Large intestine (tissue), 3 donors: Measurements from ENCODE around the gene LYZL1. TPM values are rescaled to one million over a fixed set of nuclear protein-coding genes. Genes with fewer than 3 reads are reported as not detected.
A peak's percentile ranks its signal among the peaks of the same experiment; 100 is the strongest.
"Not testable (repeated sequence)": the region's sequence is repeated elsewhere in the genome, so short reads cannot be mapped to it uniquely, and the experiment has no call there.

Experiments
- DNase-seq, 2 donors: peaks; one replicate each; pipeline versions ENCODE4 v3.0.0 to v3.0.0-alpha.2; 2013
- H3K27ac ChIP-seq: one replicate; pipeline ENCODE4 v1.5.1; 2013; ENCODE audit warnings: low read length
- H3K27me3 ChIP-seq: 2 replicates; pipeline ENCODE4 v1.6.1; 2013; ENCODE audit warnings: low read length; ENCODE audit not compliant: control insufficient read depth, insufficient read depth
- H3K36me3 ChIP-seq: 2 replicates; pipeline ENCODE4 v1.6.1; 2013; ENCODE audit warnings: low read length; ENCODE audit not compliant: control insufficient read depth, insufficient read depth
- H3K4me1 ChIP-seq: one replicate; pipeline ENCODE4 v1.6.1; 2013; ENCODE audit warnings: low read length; ENCODE audit not compliant: control insufficient read depth, insufficient read depth
- H3K4me3 ChIP-seq: one replicate; pipeline ENCODE4 v1.5.1; 2013; ENCODE audit warnings: low read length
- H3K9me3 ChIP-seq: one replicate; pipeline ENCODE4 v1.6.1; 2013; ENCODE audit warnings: mild to moderate bottlenecking, low read depth, low read length, moderate library complexity; ENCODE audit not compliant: control insufficient read depth
- WGBS: methylation state at CpG from one replicate; pipeline ENCODE4 v1.1.5; 2013; ENCODE audit warnings: low lambda C conversion rate; ENCODE audit not compliant: insufficient coverage; 5-methylcytosine and 5-hydroxymethylcytosine counted together
- polyA plus RNA-seq: library from polyadenylated mRNA; unstranded; fragments of 120-200 nt; gene quantifications from one replicate; pipeline ENCODE4 v1.2.1, GENCODE V29; 2013

The LYZL1 gene
- polyA plus RNA-seq, 1 donor = not detected

DNA sequence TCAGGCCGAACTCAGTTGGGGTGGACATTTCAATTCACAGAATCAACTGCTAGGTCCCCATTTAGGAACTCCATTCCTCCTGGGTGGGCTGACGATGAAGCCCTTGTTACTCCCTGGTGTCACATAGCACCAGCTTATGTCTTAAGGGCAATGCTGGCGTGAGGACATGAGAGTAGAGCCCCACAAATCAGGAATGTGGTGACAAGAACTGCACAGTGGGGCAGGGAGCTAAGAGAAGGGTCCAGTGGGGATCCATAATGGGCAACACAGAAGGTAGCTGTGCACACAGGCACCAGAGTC, 57.0 kb downstream of the LYZL1 start:
- DNase-seq = no peak
- H3K27me3 ChIP-seq = no peaks in the 10 kb centered on the region
- no peak overlapping the region for H3K4me3 ChIP-seq
- H3K27ac ChIP-seq = no peak overlapping the region
- no peaks in the 10 kb centered on the region for H3K36me3 ChIP-seq
- no peaks in the 10 kb centered on the region for H3K9me3 ChIP-seq
- H3K4me1 ChIP-seq = no peaks in the 10 kb centered on the region
- no CpG with 5 or more reads among the region's 3 CpGs for WGBS

- H3K36me3 ChIP-seq = no peaks in the 10 kb centered on the region
- no CpG with 5 or more reads among the region's 9 CpGs for WGBS
- H3K27me3 ChIP-seq = no peaks in the 10 kb centered on the region
- no peak overlapping the region for H3K27ac ChIP-seq
- H3K4me3 ChIP-seq = no peak overlapping the region
- H3K4me1 ChIP-seq = no peaks in the 10 kb centered on the region
- no peaks in the 10 kb centered on the region for H3K9me3 ChIP-seq
- no peak for DNase-seq
These were observed 57.6 kb downstream of the LYZL1 start for GRCh38 chr10:29346296-29347001.

GRCh38 chr10:29348836-29349235, 60.0 kb downstream of the LYZL1 start:
- Histone ChIP-seq H3K4me1 (no peaks in the 10 kb centered on the region), H3K36me3 (no peaks in the 10 kb centered on the region), H3K27me3 (no peaks in the 10 kb centered on the region), H3K27ac (no peak overlapping the region), H3K4me3 (no peak overlapping the region), H3K9me3 (no peaks in the 10 kb centered on the region)
- DNase-seq = peak; percentile 41 to 64
- WGBS = 100% methylated on average over 1 of the region's 5 CpGs

DNA sequence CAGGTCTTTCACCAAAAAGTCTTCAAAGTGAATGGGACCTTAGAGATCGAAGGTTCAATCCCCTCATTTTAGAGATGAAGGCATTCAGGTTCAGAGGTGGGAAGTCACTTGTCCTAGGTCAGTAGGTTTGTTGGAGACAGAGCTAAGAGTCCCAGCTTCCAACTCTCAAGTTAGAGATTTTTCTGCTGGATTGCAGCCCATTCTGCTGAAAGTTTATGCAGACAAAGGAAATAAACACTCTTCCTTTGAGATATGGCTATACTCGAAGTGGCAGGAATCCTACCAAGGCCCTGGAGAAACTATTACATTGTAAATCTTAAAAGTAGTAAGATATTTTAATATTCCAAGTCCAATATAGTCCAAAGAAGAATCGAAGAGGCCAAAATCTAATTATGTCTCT, 64.4 kb downstream of the LYZL1 start:
- no peak overlapping the region for H3K27ac ChIP-seq
- no peaks in the 10 kb centered on the region for H3K4me1 ChIP-seq
- H3K36me3 ChIP-seq = no peaks in the 10 kb centered on the region
- no peak overlapping the region for H3K4me3 ChIP-seq
- WGBS = 100% methylated on average over 1 of the region's 3 CpGs
- H3K9me3 ChIP-seq = no peaks in the 10 kb centered on the region
- DNase-seq = no peak
- no peaks in the 10 kb centered on the region for H3K27me3 ChIP-seq

DNA sequence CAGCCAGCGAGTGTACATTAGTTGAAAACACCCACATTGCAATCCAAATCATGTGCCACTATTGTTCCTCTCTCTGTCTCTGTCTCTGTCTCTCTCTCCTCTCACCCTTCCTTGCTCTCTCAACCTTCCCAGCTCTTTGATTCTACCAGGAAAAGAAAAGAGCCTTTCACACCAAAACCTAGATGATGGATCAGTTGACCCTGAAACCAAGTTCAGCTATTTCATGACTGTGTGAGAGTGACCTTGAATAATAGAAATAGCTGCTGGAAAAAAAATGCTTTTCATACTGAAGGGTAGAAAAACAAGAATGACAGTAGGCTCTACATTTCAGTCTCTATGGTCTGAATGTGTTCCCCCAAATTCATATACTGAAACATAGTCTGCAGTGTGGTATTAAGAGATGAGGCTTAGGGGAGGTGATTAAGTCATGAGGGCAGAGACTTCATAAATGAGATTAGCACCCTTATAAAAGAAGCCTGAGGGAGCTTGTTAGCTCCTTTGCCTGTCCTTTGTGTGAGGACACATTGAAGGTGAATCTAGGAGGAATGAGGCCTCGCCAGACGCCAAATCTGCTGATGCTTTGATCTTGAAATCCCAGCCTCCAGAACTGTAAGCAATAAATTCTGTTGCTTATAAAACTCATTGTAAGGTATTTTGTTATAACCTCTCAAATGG, 65.2 kb downstream of the LYZL1 start:
- Histone ChIP-seq H3K36me3 (no peaks in the 10 kb centered on the region), H3K27me3 (no peaks in the 10 kb centered on the region)
- WGBS = no CpG with 5 or more reads among the region's 3 CpGs

GRCh38 chr10:29355411-29355991, 66.6 kb downstream of the LYZL1 start:
- no peak overlapping the region for H3K27ac ChIP-seq
- no peaks in the 10 kb centered on the region for H3K27me3 ChIP-seq
- no peak overlapping the region for H3K4me3 ChIP-seq
- H3K4me1 ChIP-seq = no peaks in the 10 kb centered on the region
- H3K36me3 ChIP-seq = no peaks in the 10 kb centered on the region
- no peak for DNase-seq
- no peaks in the 10 kb centered on the region for H3K9me3 ChIP-seq
- WGBS = 100% methylated on average over 1 of the region's 6 CpGs

More for the DNA sequence above, 65.2 kb downstream of the LYZL1 start:
- no peak for DNase-seq
- no peak overlapping the region for H3K27ac ChIP-seq
- no peak overlapping the region for H3K4me3 ChIP-seq
- no peaks in the 10 kb centered on the region for H3K4me1 ChIP-seq
- no peaks in the 10 kb centered on the region for H3K9me3 ChIP-seq

DNA sequence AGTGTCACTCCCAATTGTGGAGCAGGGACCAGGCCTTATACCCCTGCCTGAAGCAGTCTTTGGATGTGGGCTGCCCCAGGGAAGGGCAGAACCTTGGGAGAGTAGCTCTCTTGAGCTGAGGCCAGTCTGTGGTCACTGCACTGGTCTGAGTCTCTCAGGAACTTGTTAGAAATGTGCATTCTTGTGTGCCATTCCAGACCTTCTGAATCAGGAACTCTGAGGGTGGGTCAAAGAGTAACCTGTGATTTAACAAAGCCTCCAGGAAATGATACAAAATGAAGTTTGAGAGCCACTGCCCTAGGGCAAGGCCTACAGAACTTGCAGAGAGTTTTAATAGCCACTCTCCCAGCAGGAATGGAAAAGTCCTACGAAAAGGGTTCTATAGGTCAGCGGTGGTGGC, 68.1 kb downstream of the LYZL1 start:
- Histone ChIP-seq H3K36me3 (no peaks in the 10 kb centered on the region), H3K4me3 (no peak overlapping the region), H3K4me1 (no peaks in the 10 kb centered on the region), H3K27me3 (no peaks in the 10 kb centered on the region), H3K9me3 (no peaks in the 10 kb centered on the region), H3K27ac (no peak overlapping the region)
- 100% methylated on average over 1 of the region's 2 CpGs for WGBS
- DNase-seq = no peak

GRCh38 chr10:29358010-29358616, 69.2 kb downstream of the LYZL1 start:
- H3K27ac ChIP-seq = no peak overlapping the region
- no peaks in the 10 kb centered on the region for H3K4me1 ChIP-seq
- no peaks in the 10 kb centered on the region for H3K27me3 ChIP-seq
- DNase-seq = no peak
- no peaks in the 10 kb centered on the region for H3K36me3 ChIP-seq
- H3K9me3 ChIP-seq = no peaks in the 10 kb centered on the region
- 67% methylated on average over 1 of the region's 12 CpGs for WGBS
- no peak overlapping the region for H3K4me3 ChIP-seq

GRCh38 chr10:29360215-29360853, 71.5 kb downstream of the LYZL1 start:
- H3K9me3 ChIP-seq, H3K4me3 ChIP-seq, H3K27me3 ChIP-seq, H3K4me1 ChIP-seq, DNase-seq, H3K36me3 ChIP-seq, H3K27ac ChIP-seq: not testable (repeated sequence)
- no CpG with 5 or more reads among the region's 18 CpGs for WGBS
